D721Med (cell line): ENCODE measurements around the gene RIMS3.

Source experiments
- DNase-seq: peaks from one replicate; pipeline ENCODE4 v3.0.0; 2011; ENCODE audit warnings: low spot score; ENCODE audit not compliant: insufficient read length
- FAIRE-seq: peaks from 2 replicates; lab custom pipeline; 2011; peaks lifted over from hg19 to GRCh38; lab: Jason Lieb, UNC
- CTCF ChIP-seq: IDR thresholded peaks from 2 replicates; pipeline ENCODE4 v1.5.1; 2012; ENCODE audit warnings: mild to moderate bottlenecking, control low read depth; ENCODE audit not compliant: insufficient read depth; ENCODE audit errors: missing control alignments

Gene RIMS3

DNA sequence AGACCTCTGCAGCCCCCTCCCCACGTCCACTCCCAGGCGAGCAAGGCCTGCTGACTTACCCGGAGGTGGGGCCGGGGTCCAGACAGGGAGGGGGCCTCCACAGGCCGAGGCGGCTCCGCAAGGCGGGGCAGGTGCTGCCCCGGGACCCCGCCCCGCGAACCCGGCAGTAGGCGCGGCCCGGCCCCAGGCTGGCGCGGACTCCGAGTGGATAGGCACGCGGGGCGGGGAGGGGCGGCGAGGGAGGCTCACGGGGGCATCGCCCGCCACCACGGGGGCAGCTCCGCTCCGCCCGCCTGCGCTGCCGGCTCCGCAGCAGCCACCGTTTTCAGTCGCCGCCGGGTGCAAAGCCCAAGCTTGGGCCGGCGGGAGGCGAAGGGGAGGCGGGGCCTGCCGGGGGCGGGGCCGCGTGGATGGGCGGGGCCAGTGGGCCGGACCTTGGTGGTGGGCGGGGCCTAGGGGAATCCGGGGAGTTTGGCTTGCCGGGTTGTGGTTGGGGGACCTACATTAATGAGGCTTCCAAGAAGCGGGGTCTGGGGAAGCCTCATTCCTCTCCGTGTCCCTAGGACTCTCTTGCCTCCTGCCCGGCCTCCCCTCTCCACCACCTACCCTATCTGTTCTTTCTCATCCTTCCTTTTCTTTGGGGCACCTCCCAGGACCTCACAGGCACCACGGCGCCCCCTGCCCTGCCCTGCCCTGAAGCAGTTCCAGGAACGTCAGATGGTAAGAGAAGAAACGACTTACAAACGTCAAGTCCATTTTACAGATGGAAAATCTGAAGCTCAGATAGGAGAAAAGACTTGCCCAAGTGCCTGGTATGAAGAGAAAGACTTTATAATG is at the start of gene RIMS3:
RIMS3 (minus strand) TSS at position 348 of the 837 bp plus-strand sequence. CDS start 23,757 bp downstream, outside the sequence.
- TF ChIP-seq CTCF = peak; percentile 48
- FAIRE-seq (no peak), DNase-seq (peak; percentile 90)

DNA sequence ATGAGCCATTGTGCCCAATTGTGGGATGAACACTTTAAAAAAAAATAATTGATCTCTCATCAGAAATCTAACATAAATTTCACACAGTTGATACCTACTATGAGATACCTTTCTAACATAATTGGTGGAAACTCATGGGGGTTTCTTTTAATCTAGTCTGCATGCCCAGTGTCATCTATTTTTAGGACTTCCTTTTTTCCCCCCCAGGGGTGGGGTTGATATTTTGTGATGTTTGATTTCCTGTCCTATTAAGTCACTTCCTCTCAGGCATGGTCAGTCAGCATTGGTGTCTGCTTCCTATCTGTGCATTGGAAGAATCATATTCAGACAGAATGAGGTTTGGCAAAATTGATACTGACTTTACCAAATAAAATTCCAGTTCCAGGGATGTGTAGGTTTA is 47.5 kb upstream of the RIMS3 start:
- TF ChIP-seq CTCF = no peak
- DNase-seq = no peak
- FAIRE-seq = no peak

- DNase-seq (no peak), FAIRE-seq (no peak)
- TF ChIP-seq CTCF = no peak
Measured at GRCh38 chr1:40712405-40712944, 47.0 kb upstream of the RIMS3 start.

- DNase-seq = no peak
- no peak for TF ChIP-seq CTCF
- no peak for FAIRE-seq
Measured at GRCh38 chr1:40711465-40712404, 46.3 kb upstream of the RIMS3 start.

DNA sequence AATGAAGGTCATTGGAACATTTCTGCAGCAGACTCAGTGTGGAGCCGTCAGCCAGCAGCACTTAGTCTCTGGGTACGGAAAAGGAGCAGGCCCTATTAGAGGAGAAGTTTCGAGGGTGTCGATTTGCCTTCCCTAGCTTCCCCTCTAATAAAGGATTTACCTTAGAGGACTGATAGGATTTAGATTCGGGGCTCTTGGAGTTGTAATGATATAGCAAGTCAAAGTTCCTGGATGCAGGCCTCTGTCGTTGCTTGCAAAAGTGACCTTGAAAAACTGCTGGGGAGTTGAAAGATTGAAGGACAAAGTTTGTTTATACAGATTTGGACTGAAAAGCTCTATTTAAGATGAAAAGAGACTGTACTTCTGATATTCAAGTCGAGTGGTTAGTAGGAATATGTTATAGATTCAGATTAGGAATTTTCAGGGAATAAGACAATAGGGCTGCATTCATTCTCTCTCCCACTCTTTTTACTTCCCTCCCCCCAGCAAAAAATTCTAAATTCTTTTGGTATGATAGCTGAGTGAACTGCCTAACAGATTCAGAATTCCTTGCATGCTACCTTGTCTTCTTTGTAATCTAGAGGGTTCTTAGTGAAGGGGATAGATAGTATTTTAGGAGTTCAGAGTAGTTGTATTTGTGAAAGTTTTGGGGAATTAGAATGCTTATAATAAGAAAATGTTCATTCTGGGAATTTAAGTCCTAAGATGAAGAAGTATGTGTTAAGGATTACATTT is 45.3 kb upstream of the RIMS3 start:
- no peak for TF ChIP-seq CTCF
- DNase-seq (no peak), FAIRE-seq (no peak)

DNA sequence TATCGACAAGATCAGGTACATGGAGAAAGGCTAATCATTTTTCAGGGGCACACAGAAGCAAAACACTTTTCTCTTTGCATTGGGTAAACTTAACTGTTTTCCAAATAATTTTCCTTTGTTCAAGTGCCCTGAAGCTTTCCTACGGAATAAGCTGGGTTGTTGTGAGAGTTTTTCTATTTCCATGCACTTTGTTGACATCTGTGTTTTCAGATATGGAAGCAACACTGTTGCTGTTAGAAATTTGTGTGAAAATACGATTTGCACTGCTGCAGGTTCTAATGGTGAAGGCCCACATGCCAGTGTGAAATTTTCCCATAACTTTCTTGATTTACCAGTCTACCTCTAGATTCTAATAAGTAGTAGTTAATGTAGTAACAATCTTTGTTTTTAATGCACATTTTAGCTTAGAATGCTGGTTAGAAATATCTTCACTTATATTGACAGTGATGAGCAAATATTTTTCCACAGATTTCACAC is 44.4 kb upstream of the RIMS3 start:
- DNase-seq (no peak), FAIRE-seq (no peak)
- TF ChIP-seq CTCF = no peak
